A549 (cell line): ENCODE measurements around the gene FMO2. TPM values are rescaled to one million over a fixed set of nuclear protein-coding genes. Genes with fewer than 3 reads are reported as not detected.

Experiments
- ATAC-seq, 2 experiments: fragments of 200-7000 bp in 1 of 2; fragments of >200 bp in 1 of 2; cut with Nextera tagmentation in 1 of 2; cut with Tn5 transposase in 1 of 2; 3 replicates each; pipeline versions ENCODE4 v1.8.0 to v1.9.1; 2018 to 2020; ENCODE audit warnings: mild to moderate bottlenecking in 1 of 2, moderate library complexity in 1 of 2
- CTCF ChIA-PET: fragments of 300-600 bp; sonication (Branson Sonifier 250); formaldehyde crosslinking; extraction: SDS; loops from one replicate; lab custom pipeline; 2021; ENCODE audit warnings: antibody characterized with exemption, inconsistent platforms; lab: Yijun Ruan, JAX
- POLR2A ChIA-PET: fragments of 350-600 bp; formaldehyde crosslinking; extraction: SDS; loops from one replicate; lab custom pipeline; 2021; ENCODE audit warnings: antibody characterized with exemption, inconsistent platforms; lab: Yijun Ruan, JAX
- DNase-seq, 2 experiments: peaks; one replicate each; pipeline versions ENCODE4 v3.0.0 to v3.0.0-alpha.2; 2011 to 2016; ENCODE audit warnings: low read depth in 1 of 2, low spot score in 1 of 2
- FAIRE-seq: peaks from 2 replicates; lab custom pipeline; 2011; peaks lifted over from hg19 to GRCh38; lab: Jason Lieb, UNC
- H3K27ac ChIP-seq, 2 experiments: fragments of >200 bp; sonication (Bioruptor Twin); formaldehyde crosslinking; 3 replicates each; pipeline ENCODE4 v1.5.1; 2016 to 2017
- H3K4me1 ChIP-seq: fragments of >200 bp; sonication (Bioruptor Twin); formaldehyde crosslinking; 3 replicates; pipeline ENCODE4 v1.6.1; 2016
- H3K4me2 ChIP-seq: fragments of >200 bp; sonication (Bioruptor Twin); formaldehyde crosslinking; 3 replicates; pipeline ENCODE4 v1.6.1; 2016
- H3K4me3 ChIP-seq: fragments of >200 bp; sonication (Bioruptor Twin); formaldehyde crosslinking; 3 replicates; pipeline ENCODE4 v1.5.1; 2016
- H3K9me3 ChIP-seq: fragments of >200 bp; sonication (Bioruptor Twin); formaldehyde crosslinking; 3 replicates; pipeline ENCODE4 v1.6.1; 2016
- BHLHE40 ChIP-seq: IDR thresholded peaks from 2 replicates; pipeline ENCODE4 v1.6.1; 2012; ENCODE audit warnings: low read depth, low read length, inconsistent platforms
- CBX2 ChIP-seq: fragments of 200-600 bp; sonication (generic); IDR thresholded peaks from 2 replicates; pipeline ENCODE4 v1.6.1; 2016; ENCODE audit warnings: low read depth, mild to moderate bottlenecking, borderline replicate concordance
- CHD2 ChIP-seq: fragments of 150-350 bp; IDR thresholded peaks from 2 replicates; pipeline ENCODE4 v1.6.1; 2014; ENCODE audit warnings: low read length; ENCODE audit not compliant: partially characterized antibody
- EHMT2 ChIP-seq: fragments of 200-600 bp; sonication (generic); IDR thresholded peaks from 2 replicates; pipeline ENCODE4 v1.6.1; 2016; ENCODE audit warnings: antibody characterized with exemption, low read depth, mild to moderate bottlenecking, moderate library complexity
- ESRRA ChIP-seq: fragments of 150-350 bp; IDR thresholded peaks from 2 replicates; pipeline ENCODE4 v1.6.1; 2014; ENCODE audit warnings: mild to moderate bottlenecking, low read length, borderline replicate concordance
- FOSB ChIP-seq: fragments of 250-450 bp; sonication (Bioruptor Pico); IDR thresholded peaks from 2 replicates; pipeline ENCODE4 v1.5.0; 2020; ENCODE audit warnings: mild to moderate bottlenecking, moderate library complexity
- FOSL2 ChIP-seq, 2 experiments: fragments of 450-650 bp in 1 of 2; fragments of >200 bp in 1 of 2; sonication (Bioruptor Twin) in 1 of 2; formaldehyde crosslinking; IDR thresholded peaks; 2 replicates each; pipeline versions ENCODE4 v1.5.0 to v1.6.1; 2016 to 2020; ENCODE audit warnings: mild to moderate bottlenecking in 1 of 2, moderate library complexity in 1 of 2
- FOXS1 ChIP-seq: fragments of 250-450 bp; sonication (Bioruptor Pico); IDR thresholded peaks from 2 replicates; pipeline ENCODE4 v1.5.0; 2020; ENCODE audit warnings: mild to moderate bottlenecking, moderate library complexity
- GATA3 ChIP-seq: IDR thresholded peaks from 2 replicates; pipeline ENCODE4 v1.6.1; 2012; ENCODE audit warnings: borderline replicate concordance
- HDAC2 ChIP-seq: fragments of 200-600 bp; sonication (generic); IDR thresholded peaks from 2 replicates; pipeline ENCODE4 v1.6.1; 2016
- HEYL ChIP-seq: fragments of 250-450 bp; sonication (Bioruptor Pico); IDR thresholded peaks from 2 replicates; pipeline ENCODE4 v1.8.0; 2021; ENCODE audit warnings: mild to moderate bottlenecking, moderate library complexity
- HOXA7 ChIP-seq: fragments of 250-450 bp; sonication (Bioruptor Pico); IDR thresholded peaks from 2 replicates; pipeline ENCODE4 v1.5.0; 2020; ENCODE audit warnings: mild to moderate bottlenecking, moderate library complexity
- HOXB13 ChIP-seq: fragments of 250-450 bp; sonication (Bioruptor Pico); IDR thresholded peaks from 2 replicates; pipeline ENCODE4 v1.5.0; 2020; ENCODE audit warnings: low read depth, mild to moderate bottlenecking, moderate library complexity
- NR3C1 ChIP-seq: fragments of >200 bp; sonication (Bioruptor Twin); formaldehyde crosslinking; IDR thresholded peaks from 3 replicates; pipeline ENCODE4 v1.6.1; 2017
- POLR2AphosphoS2 ChIP-seq: conservative IDR thresholded peaks from 2 replicates; pipeline ENCODE4 v1.6.1; 2012; ENCODE audit warnings: low read length, improper control_type of control experiment, inconsistent platforms
- RFX5 ChIP-seq: fragments of 450-650 bp; IDR thresholded peaks from 2 replicates; pipeline ENCODE4 v1.7.1; 2014; ENCODE audit warnings: antibody characterized with exemption, mild to moderate bottlenecking, moderate library complexity
- RNF2 ChIP-seq: fragments of 200-600 bp; sonication (generic); IDR thresholded peaks from 2 replicates; pipeline ENCODE4 v1.6.1; 2016; ENCODE audit warnings: low read depth, mild to moderate bottlenecking, antibody characterized with exemption, moderate library complexity, borderline replicate concordance
- ZC3H11A ChIP-seq: fragments of 450-650 bp; IDR thresholded peaks from 2 replicates; pipeline ENCODE4 v1.6.1; 2014; ENCODE audit warnings: antibody characterized with exemption, mild to moderate bottlenecking
- ZFP36 ChIP-seq: fragments of 450-650 bp; IDR thresholded peaks from 2 replicates; pipeline ENCODE4 v1.6.1; 2014; ENCODE audit warnings: borderline replicate concordance; ENCODE audit not compliant: partially characterized antibody
- ZNF302 ChIP-seq: fragments of 250-450 bp; sonication (Bioruptor Pico); IDR thresholded peaks from 2 replicates; pipeline ENCODE4 v1.9.0; 2021; ENCODE audit warnings: inconsistent platforms, mild to moderate bottlenecking, moderate library complexity
- ZSCAN20 ChIP-seq: fragments of 250-450 bp; sonication (Bioruptor Pico); IDR thresholded peaks from 2 replicates; pipeline ENCODE4 v1.8.0; 2022; ENCODE audit warnings: mild to moderate bottlenecking, moderate library complexity
- WGBS: methylation state at CpG from one replicate; pipeline ENCODE4 v1.1.6; 2017; ENCODE audit errors: missing lambda C conversion rate; 5-methylcytosine and 5-hydroxymethylcytosine counted together
- polyA plus RNA-seq, 4 experiments: library from polyadenylated mRNA; depleted of rRNA in 3 of 4; stranded (reverse); fragments of >200 nt; fragmentation: RNase III in 1 of 4; extraction: RNeasy Plus Mini Kit Qiagen cat#74134 plus additional on column Dnase treatment in 1 of 4; gene quantifications; 2 replicates in 3 of 4; 3 replicates in 1 of 4; pipeline ENCODE4 v1.2.3, GENCODE V29; 2011 to 2017
- TF ChIP-seq, protein P1 (sequence below): fragments of >200 bp; sonication (Bioruptor Twin); formaldehyde crosslinking; IDR thresholded peaks from 3 replicates; pipeline ENCODE4 v1.6.1; 2016
- TF ChIP-seq, protein P2 (sequence below): IDR thresholded peaks from 2 replicates; pipeline ENCODE4 v1.6.1; 2012
- TF ChIP-seq, protein P3 (sequence below): fragments of 150-350 bp; IDR thresholded peaks from 2 replicates; pipeline ENCODE4 v1.6.1; 2014; ENCODE audit warnings: low read depth, mild to moderate bottlenecking, low read length
- TF ChIP-seq, protein P4 (sequence below): fragments of 450-650 bp; IDR thresholded peaks from 2 replicates; pipeline ENCODE4 v1.6.1; 2014; ENCODE audit warnings: antibody characterized with exemption
- TF ChIP-seq, protein P5 (sequence below): IDR thresholded peaks from 2 replicates; pipeline ENCODE4 v1.6.1; 2012
- TF ChIP-seq, protein P6 (sequence below): fragments of >200 bp; sonication (Bioruptor Twin); formaldehyde crosslinking; IDR thresholded peaks from 2 replicates; pipeline ENCODE4 v1.6.1; 2016

Gene FMO2
- polyA plus RNA-seq, 2 of the 4 experiments (the other 2 are of a cell fraction), result not detected

DNA sequence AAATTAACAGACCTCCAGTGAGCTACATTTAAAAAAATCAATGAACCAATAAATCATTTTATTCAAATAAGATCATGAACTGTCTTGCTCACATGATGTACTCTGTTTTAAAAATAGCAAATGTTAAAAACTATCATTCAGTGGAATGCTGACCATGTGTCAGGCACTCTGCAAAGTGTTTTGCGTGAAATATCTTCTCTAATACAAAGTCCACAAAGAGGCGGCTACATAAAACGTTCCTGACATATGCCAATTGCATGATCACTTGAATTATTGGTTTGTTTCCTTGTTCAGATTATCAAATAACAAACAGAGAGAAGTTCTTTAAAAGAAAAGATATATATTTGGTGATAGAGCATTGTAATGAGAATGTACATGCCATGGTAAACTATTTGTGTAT, 10.7 kb downstream of the FMO2 start:
- Histone ChIP-seq H3K4me2 (no peak overlapping the region), H3K9me3 (no peaks in the 10 kb centered on the region), H3K4me1 (no peaks in the 10 kb centered on the region), H3K4me3 (no peak overlapping the region), H3K27ac (no peak overlapping the region)
- TF ChIP-seq CBX2, result no peak
- no peak for TF ChIP-seq FOSL2 (IDR thresholded peaks at IDR 0.05)
- no peak for TF ChIP-seq FOSL2 (CRISPR knock-in tag; IDR thresholded peaks at IDR 0.05)
- TF ChIP-seq, protein P1, sequence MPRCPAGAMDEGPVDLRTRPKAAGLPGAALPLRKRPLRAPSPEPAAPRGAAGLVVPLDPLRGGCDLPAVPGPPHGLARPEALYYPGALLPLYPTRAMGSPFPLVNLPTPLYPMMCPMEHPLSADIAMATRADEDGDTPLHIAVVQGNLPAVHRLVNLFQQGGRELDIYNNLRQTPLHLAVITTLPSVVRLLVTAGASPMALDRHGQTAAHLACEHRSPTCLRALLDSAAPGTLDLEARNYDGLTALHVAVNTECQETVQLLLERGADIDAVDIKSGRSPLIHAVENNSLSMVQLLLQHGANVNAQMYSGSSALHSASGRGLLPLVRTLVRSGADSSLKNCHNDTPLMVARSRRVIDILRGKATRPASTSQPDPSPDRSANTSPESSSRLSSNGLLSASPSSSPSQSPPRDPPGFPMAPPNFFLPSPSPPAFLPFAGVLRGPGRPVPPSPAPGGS, result no peak
- ATAC-seq (no peak), FAIRE-seq (no peak), DNase-seq (no peak)
- 45% methylated on average over 3 of the region's 3 CpGs for WGBS
- ChIA-PET POLR2A (no interaction called here), CTCF (no interaction called here)

DNA sequence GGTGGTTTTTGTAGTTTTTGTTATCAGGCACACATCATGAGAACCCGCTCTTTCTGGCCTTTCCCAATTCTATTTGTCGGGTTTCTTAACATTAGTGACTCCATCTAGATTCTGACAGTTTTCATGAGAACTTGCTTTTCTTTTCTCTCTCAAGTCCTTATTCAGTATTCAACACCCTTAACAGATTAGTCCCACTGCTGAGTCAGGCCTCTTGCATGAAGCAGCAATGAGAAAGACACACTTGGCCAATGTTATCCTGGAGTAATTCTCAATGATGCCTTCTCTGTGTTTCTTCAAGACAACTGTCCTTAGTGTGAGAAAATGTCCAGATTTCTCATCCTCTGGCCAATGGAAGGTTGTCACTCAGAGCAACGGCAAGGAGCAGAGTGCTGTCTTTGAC, 11.3 kb downstream of the FMO2 start:
- POLR2A ChIA-PET, result no interaction called here
- Histone ChIP-seq H3K27ac (no peak overlapping the region), H3K9me3 (no peaks in the 10 kb centered on the region), H3K4me1 (no peaks in the 10 kb centered on the region), H3K4me2 (no peak overlapping the region), H3K4me3 (no peak overlapping the region)
- no peak for DNase-seq
- no peak for FAIRE-seq
- WGBS, result 52% methylated on average over 3 of the region's 3 CpGs
- CTCF ChIA-PET, result no interaction called here
- no peak for ATAC-seq
- TF ChIP-seq EHMT2 (no peak), ZC3H11A (no peak), HOXA7 (CRISPR knock-in tag) (no peak), CBX2 (no peak), HOXB13 (no peak), ZFP36 (no peak), RFX5 (no peak), NR3C1 (no peak), ESRRA (no peak), GATA3 (no peak)
- TF ChIP-seq, protein P2, sequence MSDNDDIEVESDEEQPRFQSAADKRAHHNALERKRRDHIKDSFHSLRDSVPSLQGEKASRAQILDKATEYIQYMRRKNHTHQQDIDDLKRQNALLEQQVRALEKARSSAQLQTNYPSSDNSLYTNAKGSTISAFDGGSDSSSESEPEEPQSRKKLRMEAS, result no peak
- TF ChIP-seq, protein P3, sequence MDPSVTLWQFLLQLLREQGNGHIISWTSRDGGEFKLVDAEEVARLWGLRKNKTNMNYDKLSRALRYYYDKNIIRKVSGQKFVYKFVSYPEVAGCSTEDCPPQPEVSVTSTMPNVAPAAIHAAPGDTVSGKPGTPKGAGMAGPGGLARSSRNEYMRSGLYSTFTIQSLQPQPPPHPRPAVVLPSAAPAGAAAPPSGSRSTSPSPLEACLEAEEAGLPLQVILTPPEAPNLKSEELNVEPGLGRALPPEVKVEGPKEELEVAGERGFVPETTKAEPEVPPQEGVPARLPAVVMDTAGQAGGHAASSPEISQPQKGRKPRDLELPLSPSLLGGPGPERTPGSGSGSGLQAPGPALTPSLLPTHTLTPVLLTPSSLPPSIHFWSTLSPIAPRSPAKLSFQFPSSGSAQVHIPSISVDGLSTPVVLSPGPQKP, result no peak
- TF ChIP-seq, protein P1, result no peak

DNA sequence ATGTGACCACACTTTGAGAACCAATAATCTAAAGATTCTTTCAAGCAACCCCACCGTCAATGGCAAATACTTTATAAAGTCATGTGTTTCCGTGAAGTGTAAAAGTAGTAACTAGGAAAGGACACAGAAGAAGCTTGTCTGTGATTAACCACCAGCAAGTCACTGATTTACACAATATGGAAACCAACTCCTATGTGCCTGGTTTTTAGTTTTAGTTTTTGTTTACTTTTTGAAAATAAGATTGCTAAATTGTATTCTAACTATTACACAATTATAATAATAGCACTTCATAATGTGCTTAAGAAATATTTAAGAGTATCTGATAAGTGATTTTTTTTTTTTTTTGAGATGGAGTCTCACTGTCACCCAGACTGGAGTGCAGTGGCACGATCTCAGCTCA, 13.0 kb downstream of the FMO2 start:
- no peak overlapping the region for H3K4me2 ChIP-seq
- no peak for DNase-seq
- ChIA-PET CTCF (interaction anchor here (1.1 kb wide), 1 partner anchor 28 kb away, joined by 3 read pairs; no protein-coding TSS in a partner anchor), POLR2A (no interaction called here)
- ATAC-seq, result no peak
- H3K27ac ChIP-seq, result no peak overlapping the region
- no peak overlapping the region for H3K4me3 ChIP-seq
- H3K4me1 ChIP-seq, result no peaks in the 10 kb centered on the region
- H3K9me3 ChIP-seq, result no peaks in the 10 kb centered on the region
- 37% methylated on average over 3 of the region's 3 CpGs for WGBS
- TF ChIP-seq HEYL, result no peak
- TF ChIP-seq, protein P4, sequence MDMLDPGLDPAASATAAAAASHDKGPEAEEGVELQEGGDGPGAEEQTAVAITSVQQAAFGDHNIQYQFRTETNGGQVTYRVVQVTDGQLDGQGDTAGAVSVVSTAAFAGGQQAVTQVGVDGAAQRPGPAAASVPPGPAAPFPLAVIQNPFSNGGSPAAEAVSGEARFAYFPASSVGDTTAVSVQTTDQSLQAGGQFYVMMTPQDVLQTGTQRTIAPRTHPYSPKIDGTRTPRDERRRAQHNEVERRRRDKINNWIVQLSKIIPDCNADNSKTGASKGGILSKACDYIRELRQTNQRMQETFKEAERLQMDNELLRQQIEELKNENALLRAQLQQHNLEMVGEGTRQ, result no peak
- no peak for TF ChIP-seq CHD2
- TF ChIP-seq, protein P3, result no peak
- TF ChIP-seq, protein P5, sequence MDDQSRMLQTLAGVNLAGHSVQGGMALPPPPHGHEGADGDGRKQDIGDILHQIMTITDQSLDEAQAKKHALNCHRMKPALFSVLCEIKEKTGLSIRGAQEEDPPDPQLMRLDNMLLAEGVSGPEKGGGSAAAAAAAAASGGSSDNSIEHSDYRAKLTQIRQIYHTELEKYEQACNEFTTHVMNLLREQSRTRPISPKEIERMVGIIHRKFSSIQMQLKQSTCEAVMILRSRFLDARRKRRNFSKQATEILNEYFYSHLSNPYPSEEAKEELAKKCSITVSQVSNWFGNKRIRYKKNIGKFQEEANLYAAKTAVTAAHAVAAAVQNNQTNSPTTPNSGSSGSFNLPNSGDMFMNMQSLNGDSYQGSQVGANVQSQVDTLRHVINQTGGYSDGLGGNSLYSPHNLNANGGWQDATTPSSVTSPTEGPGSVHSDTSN, result no peak
- TF ChIP-seq BHLHE40, result no peak
- no peak for TF ChIP-seq RFX5
- no peak for TF ChIP-seq FOSB (CRISPR knock-in tag)
- TF ChIP-seq FOXS1 (CRISPR knock-in tag), result no peak
- no peak for TF ChIP-seq ZNF302 (CRISPR knock-in tag)
- no peak for TF ChIP-seq POLR2AphosphoS2
- TF ChIP-seq HOXB13, result no peak
- no peak for TF ChIP-seq RNF2
- TF ChIP-seq ZSCAN20 (CRISPR knock-in tag), result no peak
- no peak for TF ChIP-seq ESRRA
- no peak for TF ChIP-seq HOXA7 (CRISPR knock-in tag)
- no peak for TF ChIP-seq HDAC2
- TF ChIP-seq, protein P6, sequence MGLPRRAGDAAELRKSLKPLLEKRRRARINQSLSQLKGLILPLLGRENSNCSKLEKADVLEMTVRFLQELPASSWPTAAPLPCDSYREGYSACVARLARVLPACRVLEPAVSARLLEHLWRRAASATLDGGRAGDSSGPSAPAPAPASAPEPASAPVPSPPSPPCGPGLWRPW, result no peak
- TF ChIP-seq, all 56 proteins: peak for 0
- FAIRE-seq, result no peak
